Activated CD4-positive, alpha-beta memory T cell treated with anti-CD3 and anti-CD28 coated beads for 36 hours (primary cell): ENCODE measurements around the gene ELOVL3. TPM values are rescaled to one million over a fixed set of nuclear protein-coding genes. Genes with fewer than 3 reads are reported as not detected.
A peak's percentile ranks its signal among the peaks of the same experiment; 100 is the strongest.
"Not testable (repeated sequence)": the region's sequence is repeated elsewhere in the genome, so short reads cannot be mapped to it uniquely, and the experiment has no call there.

Experiments
- CTCF ChIA-PET: fragments of 350-600 bp; sonication (Branson Sonifier 250); formaldehyde crosslinking; loops from one replicate; lab custom pipeline; 2021; ENCODE audit warnings: antibody characterized with exemption, inconsistent platforms; lab: Charles Lee
- POLR2A ChIA-PET: fragments of 350-600 bp; sonication (Branson Sonifier 250); formaldehyde crosslinking; loops from one replicate; lab custom pipeline; 2021; ENCODE audit warnings: antibody characterized with exemption; lab: Charles Lee
- DNase-seq: peaks from one replicate; pipeline ENCODE4 v3.0.0-alpha.2; 2020
- H3K27ac Mint-ChIP-seq: one replicate; pipeline ENCODE4 v1.8.0; 2021; ENCODE audit warnings: mixed read lengths
- H3K27me3 Mint-ChIP-seq: one replicate; pipeline ENCODE4 v1.8.0; 2021; ENCODE audit warnings: mixed read lengths
- H3K36me3 Mint-ChIP-seq: one replicate; pipeline ENCODE4 v1.8.0; 2021; ENCODE audit warnings: mixed read lengths
- H3K4me1 Mint-ChIP-seq: one replicate; pipeline ENCODE4 v1.8.0; 2021; ENCODE audit warnings: low read depth, mixed read lengths
- H3K4me3 Mint-ChIP-seq: one replicate; pipeline ENCODE4 v1.8.0; 2021; ENCODE audit warnings: mild to moderate bottlenecking, mixed read lengths
- H3K9me3 Mint-ChIP-seq: one replicate; pipeline ENCODE4 v1.8.0; 2021; ENCODE audit warnings: mixed read lengths
- intact Hi-C: fragments of 100-400 bp; cut with micrococcal nuclease; formaldehyde crosslinking; loops from one replicate; pipeline ENCODE4 v1.15.1; 2023
- total RNA-seq, 2 experiments: library from RNA; stranded (reverse); gene quantifications; one replicate each; pipeline ENCODE4 v1.2.3, GENCODE V29; 2021

The ELOVL3 gene
- total RNA-seq, 2 experiments from 2014 or later: 0.21 to 0.56 TPM

- H3K4me1 Mint-ChIP-seq: peaks cover 19% of the 10 kb centered on the region
- H3K27ac Mint-ChIP-seq: no peak overlapping the region
- peak overlapping the region; percentile 58 for H3K4me3 Mint-ChIP-seq
- H3K9me3 Mint-ChIP-seq: no peaks in the 10 kb centered on the region
- H3K36me3 Mint-ChIP-seq: no peaks in the 10 kb centered on the region
- peaks cover 20% of the 10 kb centered on the region for H3K27me3 Mint-ChIP-seq
- CTCF ChIA-PET: interaction anchor here (1.0 to 19.9 kb wide), 3 partner anchors 10 to 112 kb away, joined by 4 to 1053 read pairs (median 51); no protein-coding TSS in a partner anchor
- DNase-seq: no peak
- intact Hi-C loops: loop anchor here (5.0 kb wide), 1 partner anchor 401 kb away; the partner anchor contains the start of gene TRIM8
- POLR2A ChIA-PET: interaction anchor here (1.0 to 1.1 kb wide), 2 partner anchors 8 to 51 kb away, joined by 3 to 4 read pairs; no protein-coding TSS in a partner anchor
These were observed 14.9 kb downstream of the ELOVL3 start for GRCh38 chr10:102241032-102241443.

- intact Hi-C loops: loop anchor here (5.0 kb wide), 1 partner anchor 401 kb away; the partner anchor contains the start of gene TRIM8
- H3K9me3 Mint-ChIP-seq: no peaks in the 10 kb centered on the region
- H3K27ac Mint-ChIP-seq: no peak within 1 kb of the TSS
- ChIA-PET POLR2A (interaction anchor here (0.5 to 1.1 kb wide), 3 partner anchors 9 to 157 kb away, joined by 3 to 4 read pairs (median 3); no protein-coding TSS in a partner anchor), CTCF (interaction anchor here (0.6 to 19.9 kb wide), 5 partner anchors 11 to 111 kb away, joined by 3 to 1053 read pairs (median 4); no protein-coding TSS in a partner anchor)
- H3K27me3 Mint-ChIP-seq: peaks cover 19% of the 10 kb centered on the region
- H3K4me1 Mint-ChIP-seq: peaks cover 24% of the 10 kb centered on the region
- peaks cover 4% of the 10 kb centered on the region for H3K36me3 Mint-ChIP-seq
- H3K4me3 Mint-ChIP-seq: peak within 1 kb of the TSS; percentile 64
- DNase-seq: peak; percentile 95
These were observed 15.5 kb downstream of the ELOVL3 start, which contains the start of gene PITX3 for GRCh38 chr10:102241444-102242117. Gene PITX3 (minus strand): TSS chr10:102241512. CDS start chr10:102232080, 9,432 bp downstream.

GRCh38 chr10:102242118-102242485, 16.0 kb downstream of the ELOVL3 start:
- intact Hi-C loops: loop anchor here (5.0 kb wide), 1 partner anchor 400 kb away; the partner anchor contains the start of gene TRIM8
- Mint-ChIP-seq H3K27ac (no peak overlapping the region), H3K4me3 (peak overlapping the region; percentile 64), H3K4me1 (peaks cover 29% of the 10 kb centered on the region), H3K27me3 (peaks cover 19% of the 10 kb centered on the region), H3K9me3 (no peaks in the 10 kb centered on the region), H3K36me3 (peaks cover 6% of the 10 kb centered on the region)
- DNase-seq: no peak
- ChIA-PET POLR2A (no interaction called here), CTCF (interaction anchor here (4.9 to 19.9 kb wide), 3 partner anchors 11 to 111 kb away, joined by 51 to 1053 read pairs (median 111); no protein-coding TSS in a partner anchor)

- peaks cover 10% of the 10 kb centered on the region for H3K36me3 Mint-ChIP-seq
- H3K9me3 Mint-ChIP-seq: no peaks in the 10 kb centered on the region
- intact Hi-C loops: loop anchor here (5.0 kb wide), 1 partner anchor 399 kb away; the partner anchor contains the start of gene TRIM8
- no peak overlapping the region for H3K4me3 Mint-ChIP-seq
- ChIA-PET POLR2A (no interaction called here), CTCF (interaction anchor here (10.2 kb wide), 1 partner anchor 12 kb away, joined by 111 read pairs; no protein-coding TSS in a partner anchor)
- no peak overlapping the region for H3K27ac Mint-ChIP-seq
- peaks cover 41% of the 10 kb centered on the region for H3K4me1 Mint-ChIP-seq
- peaks cover 19% of the 10 kb centered on the region for H3K27me3 Mint-ChIP-seq
- no peak for DNase-seq
These were observed 17.2 kb downstream of the ELOVL3 start for GRCh38 chr10:102243309-102243708.

GRCh38 chr10:102245082-102245931, 19.2 kb downstream of the ELOVL3 start, which contains the start of gene GBF1:
Gene GBF1 (plus strand): TSS chr10:102245532. CDS start chr10:102258939, 13,407 bp downstream.
- intact Hi-C loops: loop anchor here (1.0 to 2.0 kb wide), 7 partner anchors 15 to 257 kb away; partner anchors contain the start of genes ACTR1A and NFKB2
- peak; percentile 95 for DNase-seq

GRCh38 chr10:102245932-102246251, 19.8 kb downstream of the ELOVL3 start:
- Mint-ChIP-seq H3K27me3 (peaks cover 11% of the 10 kb centered on the region), H3K27ac (peak overlapping the region; percentile 95), H3K4me1 (peaks cover 48% of the 10 kb centered on the region)

More at GRCh38 chr10:102245082-102245931, 19.2 kb downstream of the ELOVL3 start, which contains the start of gene GBF1:
- H3K27me3 Mint-ChIP-seq: peaks cover 15% of the 10 kb centered on the region
- H3K9me3 Mint-ChIP-seq: no peaks in the 10 kb centered on the region
- POLR2A ChIA-PET: interaction anchor here (0.6 to 2.3 kb wide), 13 partner anchors 14 to 260 kb away, joined by 3 to 16 read pairs (median 3); partner anchors contain the start of genes CUEDC2 and NFKB2
- H3K4me3 Mint-ChIP-seq: peak within 1 kb of the TSS; percentile 100
- peaks cover 14% of the 10 kb centered on the region for H3K36me3 Mint-ChIP-seq
- peak within 1 kb of the TSS; percentile 95 for H3K27ac Mint-ChIP-seq
- peaks cover 51% of the 10 kb centered on the region for H3K4me1 Mint-ChIP-seq
- CTCF ChIA-PET: interaction anchor here (0.7 to 10.2 kb wide), 15 partner anchors 8 to 234 kb away, joined by 3 to 111 read pairs (median 4); no protein-coding TSS in a partner anchor

GRCh38 chr10:102246261-102246660, 20.2 kb downstream of the ELOVL3 start:
- Mint-ChIP-seq H3K27me3 (peaks cover 9% of the 10 kb centered on the region), H3K9me3 (no peaks in the 10 kb centered on the region), H3K27ac (peak overlapping the region; percentile 95), H3K4me3 (peak overlapping the region; percentile 100), H3K4me1 (peaks cover 46% of the 10 kb centered on the region), H3K36me3 (peaks cover 14% of the 10 kb centered on the region)
- ChIA-PET POLR2A (interaction anchor here (0.9 to 2.3 kb wide), 4 partner anchors 22 to 186 kb away, joined by 3 to 16 read pairs (median 4); partner anchors contain the start of gene CUEDC2), CTCF (interaction anchor here (1.4 to 10.2 kb wide), 6 partner anchors 9 to 206 kb away, joined by 3 to 111 read pairs (median 6); no protein-coding TSS in a partner anchor)
- DNase-seq: no peak
- intact Hi-C loops: loop anchor here (1.0 kb wide), 1 partner anchor 95 kb away; no protein-coding TSS in a partner anchor

More at GRCh38 chr10:102245932-102246251, 19.8 kb downstream of the ELOVL3 start:
- CTCF ChIA-PET: interaction anchor here (0.7 to 10.2 kb wide), 13 partner anchors 9 to 206 kb away, joined by 3 to 111 read pairs (median 5); no protein-coding TSS in a partner anchor
- DNase-seq: no peak
- Mint-ChIP-seq H3K4me3 (peak overlapping the region; percentile 100), H3K9me3 (no peaks in the 10 kb centered on the region), H3K36me3 (peaks cover 14% of the 10 kb centered on the region)
- intact Hi-C loops: loop anchor here (1.0 to 2.0 kb wide), 8 partner anchors 15 to 256 kb away; partner anchors contain the start of genes ACTR1A and NFKB2
- POLR2A ChIA-PET: interaction anchor here (0.9 to 2.3 kb wide), 11 partner anchors 22 to 259 kb away, joined by 3 to 16 read pairs (median 3); partner anchors contain the start of genes CUEDC2 and NFKB2

GRCh38 chr10:102247734-102248133, 21.6 kb downstream of the ELOVL3 start:
- CTCF ChIA-PET: interaction anchor here (0.5 to 10.2 kb wide), 5 partner anchors 16 to 104 kb away, joined by 3 to 111 read pairs (median 4); no protein-coding TSS in a partner anchor
- Mint-ChIP-seq H3K4me1 (peaks cover 44% of the 10 kb centered on the region), H3K9me3 (no peaks in the 10 kb centered on the region), H3K27me3 (peaks cover 6% of the 10 kb centered on the region), H3K36me3 (peaks cover 14% of the 10 kb centered on the region), H3K4me3 (peak overlapping the region; percentile 100), H3K27ac (no peak overlapping the region)
- intact Hi-C loops: no loop called here
- no peak for DNase-seq
- POLR2A ChIA-PET: interaction anchor here (1.3 kb wide), 1 partner anchor 20 kb away, joined by 3 read pairs; no protein-coding TSS in a partner anchor

GRCh38 chr10:102252508-102252907, 26.4 kb downstream of the ELOVL3 start:
- POLR2A ChIA-PET: interaction anchor here (0.6 to 0.9 kb wide), 2 partner anchors 15 to 24 kb away, joined by 3 read pairs; no protein-coding TSS in a partner anchor
- H3K27me3 Mint-ChIP-seq, H3K9me3 Mint-ChIP-seq, H3K27ac Mint-ChIP-seq, H3K4me3 Mint-ChIP-seq, DNase-seq, intact Hi-C loops: not testable (repeated sequence)
- Mint-ChIP-seq H3K4me1 (peaks cover 38% of the 10 kb centered on the region), H3K36me3 (peaks cover 11% of the 10 kb centered on the region)
- CTCF ChIA-PET: interaction anchor here (0.8 to 10.2 kb wide), 4 partner anchors 21 to 99 kb away, joined by 4 to 111 read pairs (median 16); no protein-coding TSS in a partner anchor

GRCh38 chr10:102254426-102254825, 28.3 kb downstream of the ELOVL3 start:
- Mint-ChIP-seq H3K27ac (no peak overlapping the region), H3K27me3 (no peaks in the 10 kb centered on the region), H3K4me3 (no peak overlapping the region), H3K9me3 (no peaks in the 10 kb centered on the region), H3K4me1 (peaks cover 22% of the 10 kb centered on the region), H3K36me3 (peaks cover 6% of the 10 kb centered on the region)
- intact Hi-C loops: no loop called here
- ChIA-PET CTCF (interaction anchor here (0.6 to 2.9 kb wide), 4 partner anchors 11 to 98 kb away, joined by 3 to 16 read pairs (median 4); no protein-coding TSS in a partner anchor), POLR2A (no interaction called here)
- DNase-seq: no peak
